Adipocyte (in vitro differentiated cells): Measurements from ENCODE around the gene AKAP9.
"Not testable (repeated sequence)": the region's sequence is repeated elsewhere in the genome, so short reads cannot be mapped to it uniquely, and the experiment has no call there.

Experiments
- DNase-seq: peaks from one replicate; pipeline ENCODE4 v3.0.0-alpha.2; 2015; ENCODE audit warnings: low read depth
- H3K27me3 ChIP-seq: replicated peaks from 2 replicates; pipeline ENCODE4 v1.7.0; 2013; ENCODE audit warnings: mild to moderate bottlenecking, low read length, moderate library complexity; ENCODE audit not compliant: control insufficient read depth, insufficient read depth
- H3K36me3 ChIP-seq: 2 replicates; pipeline ENCODE4 v1.7.0; 2013; ENCODE audit warnings: low read length, mild to moderate bottlenecking, moderate library complexity; ENCODE audit not compliant: control insufficient read depth, insufficient read depth, severe bottlenecking
- H3K4me1 ChIP-seq: 2 replicates; pipeline ENCODE4 v1.7.0; 2013; ENCODE audit warnings: mild to moderate bottlenecking, low read length, moderate library complexity; ENCODE audit not compliant: control insufficient read depth, insufficient read depth
- H3K4me3 ChIP-seq: 2 replicates; pipeline ENCODE4 v1.7.0; 2013; ENCODE audit warnings: mild to moderate bottlenecking, low read length, moderate library complexity
- H3K9ac ChIP-seq: 2 replicates; pipeline ENCODE4 v1.7.0; 2013; ENCODE audit warnings: mild to moderate bottlenecking, low read length, moderate library complexity
- H3K9me3 ChIP-seq: 2 replicates; pipeline ENCODE4 v1.7.0; 2013; ENCODE audit warnings: mild to moderate bottlenecking, low read length, moderate library complexity; ENCODE audit not compliant: control insufficient read depth

The AKAP9 gene

DNA sequence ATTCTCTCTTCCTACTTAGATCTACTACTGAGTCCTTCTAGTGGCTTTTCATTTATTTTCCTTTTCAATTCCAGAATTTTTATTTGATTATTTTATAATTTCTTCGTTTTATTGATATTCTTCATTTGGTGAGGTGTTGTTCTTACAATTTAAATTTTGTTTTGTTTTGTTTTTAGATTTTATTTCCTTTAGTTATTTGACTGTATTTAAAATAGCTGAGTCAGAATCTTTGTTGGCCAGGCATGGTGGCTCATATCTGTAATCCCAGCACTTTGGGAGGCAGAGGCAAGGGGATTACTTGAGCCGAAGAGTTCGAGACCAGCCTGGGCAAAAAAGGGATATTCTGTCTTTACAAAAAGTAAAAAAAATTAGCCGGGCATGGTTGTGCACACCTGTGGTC lies 36.1 kb downstream of the AKAP9 start:
- H3K27me3 ChIP-seq = no peaks in the 10 kb centered on the region
- DNase-seq = no peak
- H3K9me3 ChIP-seq = no peaks in the 10 kb centered on the region
- peaks cover 5% of the 10 kb centered on the region for H3K36me3 ChIP-seq
- no peak overlapping the region for H3K9ac ChIP-seq
- H3K4me3 ChIP-seq = no peak overlapping the region
- H3K4me1 ChIP-seq = no peaks in the 10 kb centered on the region

DNA sequence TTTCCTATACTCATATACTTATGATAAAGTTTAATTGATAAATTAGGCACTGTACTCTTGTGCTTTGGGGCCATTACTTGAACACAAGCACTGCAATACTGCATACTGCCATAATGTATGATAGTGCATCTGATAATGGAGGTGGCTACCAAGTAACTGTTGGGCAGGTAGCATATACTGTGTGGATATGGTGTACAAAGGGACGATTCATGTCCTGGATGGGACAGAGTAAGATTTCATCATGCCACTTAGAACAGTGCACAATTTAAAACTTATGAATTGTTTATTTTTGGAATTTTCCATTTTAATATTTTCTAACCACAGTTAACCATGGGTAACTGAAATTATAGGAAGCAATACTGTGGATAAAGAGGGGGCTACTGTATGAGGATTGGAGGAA lies 38.9 kb downstream of the AKAP9 start:
- Histone ChIP-seq H3K9me3 (no peaks in the 10 kb centered on the region), H3K4me1 (no peaks in the 10 kb centered on the region), H3K27me3 (no peaks in the 10 kb centered on the region), H3K9ac (no peak overlapping the region), H3K4me3 (no peak overlapping the region), H3K36me3 (peaks cover 5% of the 10 kb centered on the region)
- DNase-seq = no peak

DNA sequence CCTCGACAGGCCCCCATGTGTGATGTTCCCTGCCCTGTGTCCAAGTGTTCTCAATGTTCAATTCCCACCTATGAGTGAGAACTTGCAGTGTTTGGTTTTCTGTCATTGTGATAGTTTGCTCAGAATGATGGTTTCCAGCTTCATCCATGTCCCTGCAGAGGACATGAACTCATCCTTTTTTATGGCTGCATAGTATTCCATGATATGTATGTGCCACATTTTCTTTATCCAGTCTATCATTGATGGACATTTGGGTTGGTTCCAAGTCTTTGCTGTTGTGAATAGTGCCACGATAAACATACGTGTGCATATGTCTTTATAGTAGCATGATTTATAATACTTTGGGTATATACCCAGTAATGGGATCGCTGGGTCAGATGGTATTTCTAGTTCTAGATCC lies 41.7 kb downstream of the AKAP9 start:
- not testable (repeated sequence) for H3K36me3 ChIP-seq, H3K27me3 ChIP-seq, H3K4me3 ChIP-seq, H3K9me3 ChIP-seq, H3K4me1 ChIP-seq, H3K9ac ChIP-seq, DNase-seq

GRCh38 chr7:91988213-91988612 lies 47.6 kb downstream of the AKAP9 start:
- Histone ChIP-seq H3K9ac (no peak overlapping the region), H3K4me3 (no peak overlapping the region), H3K27me3 (no peaks in the 10 kb centered on the region), H3K36me3 (peaks cover 4% of the 10 kb centered on the region), H3K9me3 (no peaks in the 10 kb centered on the region), H3K4me1 (no peaks in the 10 kb centered on the region)
- no peak for DNase-seq

DNA sequence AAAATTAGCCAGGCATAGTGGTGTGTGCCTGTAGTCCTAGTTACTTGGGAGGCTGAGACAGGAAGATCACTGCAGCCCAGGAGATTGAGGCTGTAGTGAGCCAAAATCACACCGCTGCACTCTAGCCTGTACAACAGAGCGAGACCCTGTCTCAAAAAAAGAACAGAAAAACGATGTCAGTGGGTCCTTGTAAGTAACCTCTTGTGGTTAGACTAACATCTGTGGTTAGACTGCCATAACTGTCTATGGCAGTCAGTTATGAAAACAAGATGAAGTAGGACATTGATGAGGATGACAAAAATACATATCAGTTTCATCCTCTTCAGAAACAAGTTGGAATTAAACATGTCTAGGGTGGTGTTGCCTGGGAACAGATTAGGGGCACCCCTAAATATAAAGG lies 53.3 kb downstream of the AKAP9 start:
- H3K27me3 ChIP-seq = no peaks in the 10 kb centered on the region
- no peak overlapping the region for H3K4me3 ChIP-seq
- no peaks in the 10 kb centered on the region for H3K9me3 ChIP-seq
- peaks cover 7% of the 10 kb centered on the region for H3K4me1 ChIP-seq
- H3K9ac ChIP-seq = no peak overlapping the region
- H3K36me3 ChIP-seq = peaks cover 51% of the 10 kb centered on the region
- DNase-seq = no peak

DNA sequence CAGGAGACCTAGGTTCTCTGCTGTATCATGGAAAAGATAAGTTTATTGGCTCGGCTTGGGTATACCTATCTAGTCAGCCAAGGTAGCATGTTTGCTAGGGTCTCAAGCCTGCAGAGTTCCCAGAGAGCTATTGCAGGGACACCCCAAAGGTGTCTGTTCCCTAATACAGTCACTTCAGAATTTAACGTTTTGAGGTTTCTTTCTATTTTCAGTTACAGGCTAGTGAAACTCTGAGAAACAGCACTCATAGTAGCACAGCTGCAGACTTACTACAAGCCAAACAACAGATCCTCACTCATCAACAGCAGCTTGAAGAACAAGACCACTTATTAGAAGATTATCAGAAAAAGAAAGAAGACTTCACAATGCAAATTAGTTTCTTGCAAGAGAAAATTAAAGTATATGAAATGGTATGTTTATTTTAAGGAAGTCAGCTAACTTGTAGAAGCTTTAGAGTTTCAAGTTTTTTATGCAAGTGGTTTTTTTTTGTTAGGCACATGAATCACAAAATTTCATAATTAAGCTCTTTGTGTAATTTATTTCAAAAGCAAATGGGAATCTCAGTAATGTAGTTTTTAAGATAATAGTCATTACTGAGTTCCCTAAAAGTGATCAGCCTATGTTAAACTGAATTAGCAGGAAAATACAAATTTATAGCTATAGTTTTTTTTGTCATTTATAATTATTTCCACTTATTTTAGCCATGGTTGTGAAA lies 54.9 kb downstream of the AKAP9 start:
- Histone ChIP-seq H3K27me3 (no peaks in the 10 kb centered on the region), H3K9me3 (no peaks in the 10 kb centered on the region), H3K9ac (no peak overlapping the region), H3K36me3 (peaks cover 51% of the 10 kb centered on the region), H3K4me1 (peaks cover 7% of the 10 kb centered on the region), H3K4me3 (no peak overlapping the region)
- no peak for DNase-seq

DNA sequence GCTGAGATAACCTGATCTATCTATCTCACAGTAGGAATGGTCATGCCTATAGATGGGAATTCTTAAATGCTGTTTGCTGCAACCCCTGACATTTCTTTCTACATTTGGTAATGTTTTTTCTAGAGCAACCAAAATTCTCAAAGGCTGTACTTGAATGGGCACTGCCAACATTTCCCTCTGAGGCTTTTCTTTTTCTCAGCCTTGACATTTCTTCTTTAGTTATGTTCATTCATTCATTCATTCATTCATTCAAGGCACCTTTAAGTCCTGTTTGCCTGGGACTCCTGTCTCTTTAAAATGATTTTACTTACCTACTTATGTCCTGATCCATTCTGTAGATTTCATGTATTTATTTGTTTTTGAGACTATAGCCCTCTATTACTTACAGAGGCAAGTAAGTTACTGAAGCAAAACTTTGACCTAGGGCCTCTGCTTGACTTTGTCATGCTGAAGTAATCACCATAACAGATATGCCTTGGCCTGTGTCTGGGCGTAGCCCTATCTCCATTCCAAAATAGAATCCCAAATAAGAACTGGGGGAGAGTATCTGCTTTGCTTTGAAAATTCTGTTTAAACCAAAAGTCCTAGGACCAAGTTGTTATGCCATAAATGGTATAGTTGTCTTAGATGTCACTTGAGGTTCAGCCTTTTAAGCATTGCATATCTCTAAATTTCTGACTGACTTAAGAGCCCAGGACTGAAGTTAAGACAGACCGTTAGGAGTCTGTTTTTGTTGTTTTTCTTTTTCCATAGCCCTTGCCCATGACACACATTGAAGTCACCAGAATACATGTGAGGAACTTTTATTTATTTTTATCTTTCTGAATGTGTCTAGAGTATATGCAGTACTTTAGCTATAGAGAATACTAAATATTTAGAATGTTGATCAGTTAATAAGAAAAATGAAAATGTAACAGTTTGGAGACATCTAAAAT lies 59.2 kb downstream of the AKAP9 start:
- Histone ChIP-seq H3K36me3 (peaks cover 51% of the 10 kb centered on the region), H3K9me3 (no peaks in the 10 kb centered on the region), H3K9ac (no peak overlapping the region), H3K4me3 (no peak overlapping the region), H3K27me3 (no peaks in the 10 kb centered on the region), H3K4me1 (peaks cover 7% of the 10 kb centered on the region)
- no peak for DNase-seq

- Histone ChIP-seq H3K4me3 (no peak overlapping the region), H3K9me3 (no peaks in the 10 kb centered on the region), H3K27me3 (no peaks in the 10 kb centered on the region), H3K9ac (no peak overlapping the region), H3K36me3 (peaks cover 41% of the 10 kb centered on the region), H3K4me1 (no peaks in the 10 kb centered on the region)
- no peak for DNase-seq
These were observed 62.1 kb downstream of the AKAP9 start for GRCh38 chr7:92002720-92003119.

DNA sequence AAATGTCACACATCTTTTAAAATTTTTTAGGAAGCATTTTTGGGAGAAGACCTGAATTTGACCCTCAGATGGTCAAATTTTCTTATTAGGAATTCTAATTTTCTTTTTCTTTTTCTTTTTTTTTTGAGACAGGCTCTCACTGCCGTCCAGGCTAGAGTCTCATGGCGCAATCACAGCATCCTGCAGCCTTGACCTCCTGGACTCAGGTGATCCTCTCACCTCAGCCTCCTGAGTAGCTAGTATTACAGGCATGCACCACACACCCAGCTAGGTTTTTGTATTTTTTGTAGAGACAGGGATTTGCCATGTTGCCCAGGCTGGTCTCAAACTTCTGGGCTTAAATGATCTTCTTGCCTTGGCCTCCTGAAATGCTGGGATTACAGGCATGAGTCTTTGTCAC lies 65.4 kb downstream of the AKAP9 start:
- H3K27me3 ChIP-seq = no peaks in the 10 kb centered on the region
- H3K9ac ChIP-seq = no peak overlapping the region
- no peak for DNase-seq
- H3K36me3 ChIP-seq = peaks cover 39% of the 10 kb centered on the region
- H3K4me1 ChIP-seq = no peaks in the 10 kb centered on the region
- no peak overlapping the region for H3K4me3 ChIP-seq
- H3K9me3 ChIP-seq = no peaks in the 10 kb centered on the region

DNA sequence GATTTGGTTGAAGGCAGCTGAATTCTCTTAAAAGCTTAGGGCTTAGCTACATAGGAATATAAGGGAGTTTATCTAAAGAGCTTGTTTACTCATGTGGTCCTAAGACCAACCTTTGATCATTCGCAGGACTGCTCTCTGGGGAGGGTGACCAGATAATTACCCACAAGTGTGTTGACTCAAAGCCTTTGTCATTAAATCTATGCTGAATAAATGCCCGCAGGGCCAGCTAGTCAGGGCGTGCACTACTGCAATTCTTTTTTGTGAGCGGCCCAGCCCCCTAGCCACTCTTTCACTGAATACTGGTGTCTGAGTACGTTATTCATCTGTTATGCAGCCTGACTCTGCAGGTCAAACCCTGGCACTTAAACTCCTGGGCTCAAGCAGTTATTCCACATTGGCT lies 69.6 kb downstream of the AKAP9 start:
- H3K4me3 ChIP-seq = no peak overlapping the region
- no peak overlapping the region for H3K9ac ChIP-seq
- no peaks in the 10 kb centered on the region for H3K4me1 ChIP-seq
- H3K27me3 ChIP-seq = no peaks in the 10 kb centered on the region
- no peak for DNase-seq
- H3K9me3 ChIP-seq = no peaks in the 10 kb centered on the region
- peaks cover 41% of the 10 kb centered on the region for H3K36me3 ChIP-seq

GRCh38 chr7:92013611-92014010 lies 72.9 kb downstream of the AKAP9 start:
- no peak for DNase-seq
- H3K36me3 ChIP-seq = peaks cover 34% of the 10 kb centered on the region
- no peaks in the 10 kb centered on the region for H3K9me3 ChIP-seq
- H3K4me3 ChIP-seq = no peak overlapping the region
- H3K27me3 ChIP-seq = no peaks in the 10 kb centered on the region
- H3K9ac ChIP-seq = no peak overlapping the region
- H3K4me1 ChIP-seq = peaks cover 4% of the 10 kb centered on the region
